Liver (tissue), 3 donors: ENCODE data around the gene RETREG1.

Experiments
- FOXA1 ChIP-seq: IDR thresholded peaks from 2 replicates; pipeline ENCODE4 v1.6.1; 2016; ENCODE audit warnings: antibody characterized with exemption
- FOXA2 ChIP-seq: IDR thresholded peaks from 2 replicates; pipeline ENCODE4 v1.6.1; 2016; ENCODE audit warnings: antibody characterized with exemption
- GABPA ChIP-seq, 2 donors: IDR thresholded peaks in 1 of 2; conservative IDR thresholded peaks in 1 of 2; 2 replicates each; pipeline ENCODE4 v1.6.1; 2016; ENCODE audit warnings: antibody characterized with exemption in 2 of 2, mild to moderate bottlenecking in 1 of 2, moderate library complexity in 1 of 2
- NR2F2 ChIP-seq: IDR thresholded peaks from 2 replicates; pipeline ENCODE4 v1.6.1; 2016; ENCODE audit warnings: antibody characterized with exemption
- RAD21 ChIP-seq, 2 donors: IDR thresholded peaks; 2 replicates each; pipeline ENCODE4 v1.6.1; 2016; ENCODE audit warnings: antibody characterized with exemption in 2 of 2, mild to moderate bottlenecking in 2 of 2
- RXRA ChIP-seq, 2 donors: IDR thresholded peaks; 2 replicates each; pipeline ENCODE4 v1.6.1; 2017 to 2018; ENCODE audit warnings: antibody characterized with exemption in 2 of 2, mild to moderate bottlenecking in 1 of 2
- SP1 ChIP-seq: IDR thresholded peaks from 2 replicates; pipeline ENCODE4 v1.6.1; 2018; ENCODE audit warnings: antibody characterized with exemption, mild to moderate bottlenecking
- TAF1 ChIP-seq: conservative IDR thresholded peaks from 2 replicates; pipeline ENCODE4 v1.6.1; 2016; ENCODE audit warnings: antibody characterized with exemption, mild to moderate bottlenecking
- YY1 ChIP-seq: IDR thresholded peaks from 2 replicates; pipeline ENCODE4 v1.6.1; 2016; ENCODE audit warnings: antibody characterized with exemption, mild to moderate bottlenecking
- TF ChIP-seq, protein P1 (sequence below): fragments of 150-350 bp; IDR thresholded peaks from 2 replicates; pipeline ENCODE4 v1.5.1; 2017; ENCODE audit warnings: improper control_type of control experiment, low read depth, low read length; ENCODE audit not compliant: missing input control
- TF ChIP-seq, protein P2 (sequence below): IDR thresholded peaks from 2 replicates; pipeline ENCODE4 v1.6.1; 2016; ENCODE audit warnings: antibody characterized with exemption, mild to moderate bottlenecking
- TF ChIP-seq, protein P3 (sequence below): IDR thresholded peaks from 2 replicates; pipeline ENCODE4 v1.6.1; 2016; ENCODE audit warnings: antibody characterized with exemption
- TF ChIP-seq, protein P4 (sequence below): IDR thresholded peaks from 2 replicates; pipeline ENCODE4 v1.6.1; 2016; ENCODE audit warnings: antibody characterized with exemption
- TF ChIP-seq, protein P5 (sequence below): IDR thresholded peaks from 2 replicates; pipeline ENCODE4 v1.6.1; 2016; ENCODE audit warnings: antibody characterized with exemption
- donor health status: healthy.
- donor health status: healthy.

DNA sequence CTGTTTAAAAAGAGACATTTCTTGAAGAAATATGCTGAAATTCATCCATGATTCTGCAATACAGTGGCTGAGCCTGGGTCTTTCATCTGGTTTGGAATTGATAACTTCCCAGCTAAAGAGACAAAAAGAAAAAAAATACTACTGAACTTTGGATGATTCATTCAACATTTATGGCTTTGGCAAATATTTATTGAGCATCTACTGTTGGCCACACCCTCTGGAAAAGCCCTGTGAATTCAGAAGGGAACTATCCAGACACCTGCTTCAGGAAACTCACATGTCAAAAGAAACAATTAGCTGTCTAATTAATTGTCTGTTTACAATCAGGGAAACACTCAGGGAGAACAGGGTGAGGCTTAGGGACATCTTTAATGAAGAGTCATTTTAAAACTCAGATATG is 133.4 kb downstream of the RETREG1 start:
- TF ChIP-seq, protein P1, sequence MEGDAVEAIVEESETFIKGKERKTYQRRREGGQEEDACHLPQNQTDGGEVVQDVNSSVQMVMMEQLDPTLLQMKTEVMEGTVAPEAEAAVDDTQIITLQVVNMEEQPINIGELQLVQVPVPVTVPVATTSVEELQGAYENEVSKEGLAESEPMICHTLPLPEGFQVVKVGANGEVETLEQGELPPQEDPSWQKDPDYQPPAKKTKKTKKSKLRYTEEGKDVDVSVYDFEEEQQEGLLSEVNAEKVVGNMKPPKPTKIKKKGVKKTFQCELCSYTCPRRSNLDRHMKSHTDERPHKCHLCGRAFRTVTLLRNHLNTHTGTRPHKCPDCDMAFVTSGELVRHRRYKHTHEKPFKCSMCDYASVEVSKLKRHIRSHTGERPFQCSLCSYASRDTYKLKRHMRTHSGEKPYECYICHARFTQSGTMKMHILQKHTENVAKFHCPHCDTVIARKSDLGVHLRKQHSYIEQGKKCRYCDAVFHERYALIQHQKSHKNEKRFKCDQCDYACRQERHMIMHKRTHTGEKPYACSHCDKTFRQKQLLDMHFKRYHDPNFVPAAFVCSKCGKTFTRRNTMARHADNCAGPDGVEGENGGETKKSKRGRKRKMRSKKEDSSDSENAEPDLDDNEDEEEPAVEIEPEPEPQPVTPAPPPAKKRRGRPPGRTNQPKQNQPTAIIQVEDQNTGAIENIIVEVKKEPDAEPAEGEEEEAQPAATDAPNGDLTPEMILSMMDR: no peak
- TF ChIP-seq, protein P2, sequence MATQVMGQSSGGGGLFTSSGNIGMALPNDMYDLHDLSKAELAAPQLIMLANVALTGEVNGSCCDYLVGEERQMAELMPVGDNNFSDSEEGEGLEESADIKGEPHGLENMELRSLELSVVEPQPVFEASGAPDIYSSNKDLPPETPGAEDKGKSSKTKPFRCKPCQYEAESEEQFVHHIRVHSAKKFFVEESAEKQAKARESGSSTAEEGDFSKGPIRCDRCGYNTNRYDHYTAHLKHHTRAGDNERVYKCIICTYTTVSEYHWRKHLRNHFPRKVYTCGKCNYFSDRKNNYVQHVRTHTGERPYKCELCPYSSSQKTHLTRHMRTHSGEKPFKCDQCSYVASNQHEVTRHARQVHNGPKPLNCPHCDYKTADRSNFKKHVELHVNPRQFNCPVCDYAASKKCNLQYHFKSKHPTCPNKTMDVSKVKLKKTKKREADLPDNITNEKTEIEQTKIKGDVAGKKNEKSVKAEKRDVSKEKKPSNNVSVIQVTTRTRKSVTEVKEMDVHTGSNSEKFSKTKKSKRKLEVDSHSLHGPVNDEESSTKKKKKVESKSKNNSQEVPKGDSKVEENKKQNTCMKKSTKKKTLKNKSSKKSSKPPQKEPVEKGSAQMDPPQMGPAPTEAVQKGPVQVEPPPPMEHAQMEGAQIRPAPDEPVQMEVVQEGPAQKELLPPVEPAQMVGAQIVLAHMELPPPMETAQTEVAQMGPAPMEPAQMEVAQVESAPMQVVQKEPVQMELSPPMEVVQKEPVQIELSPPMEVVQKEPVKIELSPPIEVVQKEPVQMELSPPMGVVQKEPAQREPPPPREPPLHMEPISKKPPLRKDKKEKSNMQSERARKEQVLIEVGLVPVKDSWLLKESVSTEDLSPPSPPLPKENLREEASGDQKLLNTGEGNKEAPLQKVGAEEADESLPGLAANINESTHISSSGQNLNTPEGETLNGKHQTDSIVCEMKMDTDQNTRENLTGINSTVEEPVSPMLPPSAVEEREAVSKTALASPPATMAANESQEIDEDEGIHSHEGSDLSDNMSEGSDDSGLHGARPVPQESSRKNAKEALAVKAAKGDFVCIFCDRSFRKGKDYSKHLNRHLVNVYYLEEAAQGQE: no peak
- TF ChIP-seq RAD21 (IDR thresholded peaks at IDR 0.05) (no peak), FOXA1 (no peak), TAF1 (no peak), SP1 (no peak), YY1 (no peak), RXRA (IDR thresholded peaks at IDR 0.05) (no peak), GABPA (IDR thresholded peaks at IDR 0.05 in 1 of 2, conservative IDR thresholded peaks at IDR 0.05 in 1 of 2) (no peak), NR2F2 (no peak), FOXA2 (no peak)
- TF ChIP-seq, protein P3, sequence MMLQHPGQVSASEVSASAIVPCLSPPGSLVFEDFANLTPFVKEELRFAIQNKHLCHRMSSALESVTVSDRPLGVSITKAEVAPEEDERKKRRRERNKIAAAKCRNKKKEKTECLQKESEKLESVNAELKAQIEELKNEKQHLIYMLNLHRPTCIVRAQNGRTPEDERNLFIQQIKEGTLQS: no peak
- TF ChIP-seq, protein P4, sequence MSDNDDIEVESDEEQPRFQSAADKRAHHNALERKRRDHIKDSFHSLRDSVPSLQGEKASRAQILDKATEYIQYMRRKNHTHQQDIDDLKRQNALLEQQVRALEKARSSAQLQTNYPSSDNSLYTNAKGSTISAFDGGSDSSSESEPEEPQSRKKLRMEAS: no peak
- TF ChIP-seq, protein P5, sequence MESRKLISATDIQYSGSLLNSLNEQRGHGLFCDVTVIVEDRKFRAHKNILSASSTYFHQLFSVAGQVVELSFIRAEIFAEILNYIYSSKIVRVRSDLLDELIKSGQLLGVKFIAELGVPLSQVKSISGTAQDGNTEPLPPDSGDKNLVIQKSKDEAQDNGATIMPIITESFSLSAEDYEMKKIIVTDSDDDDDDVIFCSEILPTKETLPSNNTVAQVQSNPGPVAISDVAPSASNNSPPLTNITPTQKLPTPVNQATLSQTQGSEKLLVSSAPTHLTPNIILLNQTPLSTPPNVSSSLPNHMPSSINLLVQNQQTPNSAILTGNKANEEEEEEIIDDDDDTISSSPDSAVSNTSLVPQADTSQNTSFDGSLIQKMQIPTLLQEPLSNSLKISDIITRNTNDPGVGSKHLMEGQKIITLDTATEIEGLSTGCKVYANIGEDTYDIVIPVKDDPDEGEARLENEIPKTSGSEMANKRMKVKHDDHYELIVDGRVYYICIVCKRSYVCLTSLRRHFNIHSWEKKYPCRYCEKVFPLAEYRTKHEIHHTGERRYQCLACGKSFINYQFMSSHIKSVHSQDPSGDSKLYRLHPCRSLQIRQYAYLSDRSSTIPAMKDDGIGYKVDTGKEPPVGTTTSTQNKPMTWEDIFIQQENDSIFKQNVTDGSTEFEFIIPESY: no peak
